Activated T-helper 9 cell treated with anti-CD3 and anti-CD28 coated beads, Interleukin-2, amount 50 U/mL, for 16 hours (primary cell): ENCODE results near the gene IRF5.
"Not testable (repeated sequence)": the region's sequence is repeated elsewhere in the genome, so short reads cannot be mapped to it uniquely, and the experiment has no call there.

ENCODE experiments used
- DNase-seq: peaks from one replicate; pipeline ENCODE4 v3.0.0-alpha.2; 2020; ENCODE audit warnings: low read depth

The IRF5 gene

DNA sequence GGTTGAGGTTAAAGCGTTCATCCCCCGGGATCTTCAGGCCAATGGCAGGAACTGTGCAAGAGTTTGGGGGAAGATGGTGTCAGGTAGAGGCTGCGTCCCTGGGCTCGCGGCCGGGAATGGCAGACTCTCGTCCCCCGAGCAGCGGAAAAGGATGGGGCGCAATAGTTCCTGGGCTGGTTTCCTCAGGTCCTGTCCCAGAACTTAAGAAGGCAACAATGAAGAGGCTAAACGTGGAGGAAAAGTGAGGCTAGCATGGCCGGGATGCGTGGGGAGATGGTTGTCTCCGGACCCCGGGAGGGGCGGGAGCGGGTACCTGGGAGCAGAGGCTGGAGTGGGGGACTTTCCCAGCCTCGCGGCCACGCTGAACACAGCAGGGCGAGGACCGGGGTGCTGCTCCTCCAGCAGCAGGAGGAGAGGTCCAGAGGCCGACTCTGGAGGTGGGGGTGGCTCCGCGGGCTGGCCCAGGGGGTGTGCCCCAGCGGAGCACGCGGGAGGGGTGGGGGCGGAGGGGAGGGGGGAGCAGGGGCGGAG is 882 bp downstream of the IRF5 start:
- DNase-seq: no peak

GRCh38 chr7:128939075-128939860 is 1.5 kb downstream of the IRF5 start:
- no peak for DNase-seq

GRCh38 chr7:128939861-128940410 is 2.2 kb downstream of the IRF5 start:
- DNase-seq: no peak

DNA sequence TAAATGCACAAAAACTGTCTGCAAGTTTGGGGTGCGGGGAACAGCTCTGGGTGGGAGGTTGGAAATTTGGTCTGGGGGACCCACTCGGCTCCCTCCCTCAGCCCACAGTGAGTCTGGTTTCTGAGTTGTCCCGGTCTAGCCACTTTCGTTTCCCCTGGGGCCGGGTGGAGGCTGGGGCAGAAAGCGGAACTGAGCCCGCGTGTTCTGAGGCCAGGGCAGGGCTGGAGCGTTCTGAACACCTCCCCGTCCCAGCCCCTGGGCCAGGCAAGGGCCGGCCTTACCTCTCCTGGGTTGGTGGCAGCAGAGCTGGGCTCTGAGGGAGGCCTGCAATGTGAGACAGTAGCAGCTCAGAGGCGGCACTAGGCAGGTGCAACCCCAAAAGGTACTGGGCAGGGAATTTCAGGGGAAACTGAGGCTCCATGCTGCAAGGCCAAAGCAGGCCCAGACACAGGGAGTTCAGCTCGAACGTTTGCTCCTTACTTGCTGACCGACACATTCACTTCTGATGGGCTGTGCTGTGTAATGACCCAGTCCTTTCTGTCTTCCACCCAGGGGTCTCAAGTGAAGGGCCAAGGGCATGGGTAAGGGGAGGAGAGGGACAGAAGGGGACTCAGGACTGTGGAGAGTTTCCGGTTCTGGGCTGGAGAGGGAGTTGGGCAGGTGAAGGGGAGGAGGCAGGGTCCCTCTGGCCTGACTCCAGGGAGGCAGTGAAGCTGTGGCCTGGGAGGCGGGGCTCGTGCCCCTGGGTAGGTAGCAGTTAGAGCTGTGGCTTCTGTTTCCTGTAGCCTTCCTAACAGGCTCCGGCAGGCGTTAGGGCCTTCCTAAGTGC is 3.0 kb downstream of the IRF5 start:
- no peak for DNase-seq

- DNase-seq: no peak
These were observed 3.7 kb downstream of the IRF5 start for GRCh38 chr7:128941323-128941890.

DNA sequence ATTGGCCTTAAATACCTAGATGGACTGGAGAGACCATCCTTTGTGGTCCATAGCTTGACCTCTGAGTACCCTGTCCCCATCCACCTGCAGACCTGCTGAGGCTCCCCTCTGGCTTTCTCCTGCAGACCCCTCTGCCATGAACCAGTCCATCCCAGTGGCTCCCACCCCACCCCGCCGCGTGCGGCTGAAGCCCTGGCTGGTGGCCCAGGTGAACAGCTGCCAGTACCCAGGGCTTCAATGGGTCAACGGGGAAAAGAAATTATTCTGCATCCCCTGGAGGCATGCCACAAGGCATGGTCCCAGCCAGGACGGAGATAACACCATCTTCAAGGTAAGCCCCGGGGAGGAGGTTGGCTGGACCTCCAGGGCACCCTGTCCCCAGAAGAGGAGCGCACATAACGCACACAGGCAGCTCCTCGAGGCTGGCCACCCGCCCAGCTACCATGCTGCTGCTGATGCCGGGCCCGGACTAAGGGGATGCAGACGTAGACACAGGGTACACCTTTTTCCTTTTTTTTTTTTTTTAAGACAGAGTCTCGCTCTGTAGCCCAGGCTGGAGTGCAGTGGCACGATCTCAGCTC is 4.3 kb downstream of the IRF5 start:
- no peak for DNase-seq

GRCh38 chr7:128943251-128943650 is 5.5 kb downstream of the IRF5 start:
- DNase-seq: not testable (repeated sequence)

GRCh38 chr7:128944487-128945236 is 6.9 kb downstream of the IRF5 start:
- no peak for DNase-seq

DNA sequence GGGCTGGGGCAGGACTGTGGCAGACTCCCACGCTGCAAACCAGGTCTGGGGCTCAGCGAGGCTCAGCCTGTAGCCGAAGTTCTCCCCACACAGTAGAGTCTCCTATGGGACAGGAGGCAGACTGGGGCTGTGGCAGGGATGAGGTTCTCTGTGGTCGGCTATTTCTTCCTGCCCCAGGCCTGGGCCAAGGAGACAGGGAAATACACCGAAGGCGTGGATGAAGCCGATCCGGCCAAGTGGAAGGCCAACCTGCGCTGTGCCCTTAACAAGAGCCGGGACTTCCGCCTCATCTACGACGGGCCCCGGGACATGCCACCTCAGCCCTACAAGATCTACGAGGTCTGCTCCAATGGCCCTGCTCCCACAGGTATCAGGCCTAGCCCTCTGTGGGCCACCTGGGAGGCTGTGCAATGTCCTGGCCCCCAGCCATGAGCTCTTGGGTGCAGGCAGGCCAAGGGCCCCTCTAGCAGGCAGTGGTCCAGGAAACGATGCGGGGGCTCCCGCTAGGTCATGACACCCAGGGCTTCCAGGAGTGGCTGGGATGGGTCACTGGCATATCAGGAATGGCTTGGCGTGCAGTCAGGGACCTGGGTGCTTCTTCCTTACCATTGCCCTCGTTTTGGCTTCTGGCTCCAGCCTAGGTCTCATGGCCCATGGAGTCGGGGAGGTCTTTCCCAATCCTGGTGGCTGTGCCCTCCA is 8.1 kb downstream of the IRF5 start:
- no peak for DNase-seq

DNA sequence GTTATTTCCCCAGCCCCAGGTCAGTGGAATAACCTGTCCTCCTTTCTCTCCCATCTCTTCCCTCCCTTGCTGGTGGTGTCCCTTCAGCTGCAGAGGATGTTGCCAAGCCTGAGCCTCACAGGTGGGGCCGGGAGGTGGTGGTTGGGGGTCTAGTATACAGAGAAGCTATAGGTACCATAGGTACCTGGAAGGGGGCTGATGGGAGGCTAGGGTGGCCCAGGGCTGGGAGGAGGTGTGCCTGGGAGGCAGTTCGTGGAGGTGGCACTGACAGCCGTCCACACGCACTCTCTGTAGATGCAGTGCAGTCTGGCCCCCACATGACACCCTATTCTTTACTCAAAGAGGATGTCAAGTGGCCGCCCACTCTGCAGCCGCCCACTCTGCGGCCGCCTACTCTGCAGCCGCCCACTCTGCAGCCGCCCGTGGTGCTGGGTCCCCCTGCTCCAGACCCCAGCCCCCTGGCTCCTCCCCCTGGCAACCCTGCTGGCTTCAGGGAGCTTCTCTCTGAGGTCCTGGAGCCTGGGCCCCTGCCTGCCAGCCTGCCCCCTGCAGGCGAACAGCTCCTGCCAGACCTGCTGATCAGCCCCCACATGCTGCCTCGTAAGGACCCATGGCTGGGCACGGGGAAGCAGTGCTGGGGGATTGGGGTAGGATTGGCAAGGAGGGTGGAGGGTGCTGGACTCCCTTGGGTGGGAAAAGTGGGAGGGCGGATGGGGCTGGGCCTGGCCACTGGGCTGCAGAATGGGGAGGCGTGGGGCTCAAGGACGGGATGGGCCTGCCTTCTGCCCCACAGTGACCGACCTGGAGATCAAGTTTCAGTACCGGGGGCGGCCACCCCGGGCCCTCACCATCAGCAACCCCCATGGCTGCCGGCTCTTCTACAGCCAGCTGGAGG is 9.5 kb downstream of the IRF5 start:
- no peak for DNase-seq

GRCh38 chr7:128947854-128948253 is 10.1 kb downstream of the IRF5 start:
- DNase-seq: no peak

GRCh38 chr7:128948312-128948973 is 10.7 kb downstream of the IRF5 start:
- no peak for DNase-seq

- DNase-seq: no peak
These were observed 11.4 kb downstream of the IRF5 start for GRCh38 chr7:128948976-128949760.

DNA sequence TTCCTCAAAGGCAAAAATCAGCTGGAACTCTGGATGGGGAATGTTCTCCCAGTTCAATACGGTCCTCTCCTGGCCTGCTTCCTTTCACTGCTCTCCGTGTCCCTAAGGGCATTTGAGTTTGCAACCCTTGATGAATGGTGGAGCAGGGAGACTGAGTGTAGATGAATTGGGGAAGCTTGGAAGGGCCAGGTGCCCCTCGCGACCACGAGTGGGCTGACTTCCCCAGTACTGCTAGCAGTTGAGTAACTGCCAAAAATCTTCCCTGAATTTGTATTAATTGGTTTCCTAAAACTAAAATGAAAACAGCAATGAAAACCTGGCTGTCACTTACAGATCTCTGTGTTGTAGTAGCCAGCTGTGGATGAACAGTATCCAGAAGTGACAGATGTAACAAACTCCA is 13.6 kb downstream of the IRF5 start:
- no peak for DNase-seq

DNA sequence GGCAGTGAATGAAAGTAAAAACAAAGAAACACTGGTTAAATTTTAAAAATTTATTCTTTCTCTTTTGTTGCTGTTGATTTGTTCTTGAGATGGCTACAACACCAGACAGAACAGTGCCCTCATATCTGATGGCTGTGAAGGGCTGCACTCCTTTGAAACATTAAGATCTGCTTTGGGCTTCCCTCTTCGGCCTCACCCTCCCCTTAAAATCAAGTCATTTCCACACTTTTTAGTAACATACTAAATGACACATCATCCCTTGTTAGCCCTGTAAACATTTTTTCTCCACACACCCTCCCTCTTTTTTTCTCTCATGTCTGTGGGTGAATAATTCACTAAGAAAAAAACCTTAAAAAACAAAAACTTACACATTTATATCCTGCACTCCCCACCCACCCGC is 16.4 kb downstream of the IRF5 start:
- no peak for DNase-seq

DNA sequence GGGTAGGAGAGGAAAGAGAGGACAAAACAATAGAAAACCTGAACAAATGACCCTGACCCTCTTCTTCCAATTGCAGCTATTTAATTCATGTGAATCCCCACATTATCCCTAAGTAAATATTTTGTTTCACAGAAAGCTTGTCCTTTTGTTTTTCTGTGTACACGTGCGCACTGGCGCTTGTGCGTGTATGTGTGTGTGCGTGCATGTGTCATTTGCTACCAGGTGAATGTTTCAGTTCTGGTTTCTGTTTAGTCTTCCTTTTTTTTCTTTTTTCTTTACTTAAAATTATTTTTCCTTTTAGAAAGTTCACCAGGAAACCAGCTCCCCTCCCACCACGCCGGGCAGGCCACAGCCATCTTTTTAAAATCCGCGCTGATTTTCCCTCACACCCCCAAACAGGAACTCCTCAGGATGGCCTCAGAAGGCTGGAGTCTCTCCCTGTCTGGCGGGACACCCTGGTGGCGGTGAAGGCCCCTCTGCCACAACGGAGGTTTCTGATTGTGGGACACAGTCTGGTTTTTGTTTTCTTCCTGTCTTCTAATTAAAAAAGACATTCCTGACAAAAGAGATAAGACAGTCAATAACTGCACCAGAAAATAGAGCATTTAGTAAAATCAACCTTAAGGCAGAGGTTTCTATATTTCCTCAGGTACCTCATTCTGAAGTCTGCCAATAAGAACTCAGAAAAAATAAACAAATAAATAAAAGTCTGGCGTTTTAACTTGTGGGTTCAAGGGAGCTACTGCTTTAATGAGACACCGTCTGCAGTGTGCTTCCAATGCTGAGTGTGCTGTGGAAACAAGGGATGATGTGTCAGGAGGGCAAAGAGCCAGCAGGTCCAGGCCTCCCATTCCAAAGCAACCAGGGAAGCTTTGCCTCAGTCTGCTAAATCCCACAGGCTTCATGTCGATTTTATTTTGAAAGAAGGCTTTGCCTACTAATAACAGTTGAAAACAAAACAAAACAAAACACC is 17.4 kb downstream of the IRF5 start:
- DNase-seq: no peak

DNA sequence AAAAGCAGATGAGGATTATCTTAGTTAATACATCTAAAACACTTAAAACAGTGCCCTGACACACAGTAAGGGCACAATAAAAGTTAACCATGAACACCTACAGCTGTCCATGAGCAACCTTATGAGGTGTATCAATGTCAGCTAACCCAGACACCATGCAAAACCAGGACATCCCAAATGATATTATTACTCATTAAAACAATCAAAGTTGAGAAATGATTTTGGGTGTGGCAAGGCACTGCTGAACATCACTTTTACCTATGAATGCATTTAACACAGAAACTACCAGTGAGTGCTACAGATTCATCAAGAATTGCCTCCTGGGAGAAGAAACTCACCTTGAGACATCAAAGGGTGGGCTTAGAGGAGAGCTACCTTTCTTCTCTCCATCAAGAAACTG is 18.3 kb downstream of the IRF5 start:
- no peak for DNase-seq
